SKM-1 treated with dmso at 0.1 percent for 144 hours (cell line): Measurements from ENCODE around the gene TAS1R1.
"Not testable (repeated sequence)": the region's sequence is repeated elsewhere in the genome, so short reads cannot be mapped to it uniquely, and the experiment has no call there.

ENCODE experiments used
- DNase-seq: peaks from one replicate; lab custom pipeline; 2025; ENCODE audit not compliant: unreplicated experiment; lab: John Stamatoyannopoulos, UW

TAS1R1 gene

DNA sequence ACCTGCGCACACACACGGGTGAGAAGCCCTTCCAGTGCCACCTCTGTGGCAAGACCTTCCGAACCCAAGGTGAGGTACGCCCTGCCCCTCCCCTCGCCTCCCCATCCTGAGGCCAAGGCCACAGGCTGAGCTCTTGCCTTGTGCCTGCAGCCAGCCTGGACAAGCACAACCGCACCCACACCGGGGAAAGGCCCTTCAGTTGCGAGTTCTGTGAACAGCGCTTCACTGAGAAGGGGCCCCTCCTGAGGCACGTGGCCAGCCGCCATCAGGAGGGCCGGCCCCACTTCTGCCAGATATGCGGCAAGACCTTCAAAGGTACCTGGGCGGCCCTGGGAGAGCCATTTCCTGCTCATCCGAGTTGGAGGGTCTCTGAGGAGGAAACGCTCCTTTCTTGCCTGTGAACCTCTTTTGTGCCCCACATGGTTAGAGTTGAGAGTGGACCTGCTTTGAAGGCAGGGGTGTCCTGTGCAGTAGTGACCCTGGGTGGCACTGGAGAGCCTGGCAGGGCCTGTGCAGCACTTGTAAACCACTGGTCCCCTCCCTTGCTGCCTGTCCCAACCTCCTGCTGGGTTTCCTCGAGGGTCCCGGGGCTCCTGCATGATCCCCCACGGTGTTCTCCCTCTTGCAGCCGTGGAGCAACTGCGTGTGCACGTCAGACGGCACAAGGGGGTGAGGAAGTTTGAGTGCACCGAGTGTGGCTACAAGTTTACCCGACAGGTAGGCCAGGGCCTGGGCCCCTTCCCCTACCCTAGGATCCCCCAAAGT lies 33.2 kb downstream of the TAS1R1 start:
- DNase-seq = no peak

DNA sequence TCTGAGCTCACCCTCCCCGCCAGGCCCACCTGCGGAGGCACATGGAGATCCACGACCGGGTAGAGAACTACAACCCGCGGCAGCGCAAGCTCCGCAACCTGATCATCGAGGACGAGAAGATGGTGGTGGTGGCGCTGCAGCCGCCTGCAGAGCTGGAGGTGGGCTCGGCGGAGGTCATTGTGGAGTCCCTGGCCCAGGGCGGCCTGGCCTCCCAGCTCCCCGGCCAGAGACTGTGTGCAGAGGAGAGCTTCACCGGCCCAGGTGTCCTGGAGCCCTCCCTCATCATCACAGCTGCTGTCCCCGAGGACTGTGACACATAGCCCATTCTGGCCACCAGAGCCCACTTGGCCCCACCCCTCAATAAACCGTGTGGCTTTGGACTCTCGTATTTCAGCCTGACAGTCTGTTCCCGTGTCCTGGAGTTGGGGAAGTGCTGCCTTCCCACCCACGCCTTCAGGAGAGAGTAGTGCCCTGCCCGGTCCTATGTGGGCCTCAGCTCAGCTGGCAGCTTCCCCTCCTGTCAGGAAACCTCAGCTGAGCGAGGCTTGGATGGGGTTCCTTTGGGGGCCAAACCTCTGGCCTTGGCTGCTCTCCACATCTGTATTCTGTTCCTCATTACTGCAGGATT lies 33.9 kb downstream of the TAS1R1 start:
- DNase-seq = no peak

DNA sequence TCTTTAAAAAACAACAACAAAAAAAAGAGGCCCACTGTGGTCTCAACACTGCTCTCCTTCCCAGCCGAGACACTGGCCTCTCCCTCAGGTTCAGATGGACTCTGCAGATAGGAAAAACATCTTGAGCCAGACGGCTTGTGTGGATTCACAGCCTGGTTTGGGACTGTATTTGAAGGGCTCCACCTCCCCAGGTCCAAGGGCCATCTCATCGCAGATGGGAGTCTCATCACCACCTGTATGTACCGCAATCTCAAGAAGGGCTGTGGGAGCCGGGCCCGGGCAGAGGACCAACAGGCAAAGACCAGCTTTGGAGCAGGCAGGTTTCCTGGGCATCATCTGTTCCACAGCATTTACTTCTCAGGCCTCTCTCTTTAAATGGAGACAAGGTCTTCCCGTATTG lies 34.9 kb downstream of the TAS1R1 start:
- DNase-seq = no peak

DNA sequence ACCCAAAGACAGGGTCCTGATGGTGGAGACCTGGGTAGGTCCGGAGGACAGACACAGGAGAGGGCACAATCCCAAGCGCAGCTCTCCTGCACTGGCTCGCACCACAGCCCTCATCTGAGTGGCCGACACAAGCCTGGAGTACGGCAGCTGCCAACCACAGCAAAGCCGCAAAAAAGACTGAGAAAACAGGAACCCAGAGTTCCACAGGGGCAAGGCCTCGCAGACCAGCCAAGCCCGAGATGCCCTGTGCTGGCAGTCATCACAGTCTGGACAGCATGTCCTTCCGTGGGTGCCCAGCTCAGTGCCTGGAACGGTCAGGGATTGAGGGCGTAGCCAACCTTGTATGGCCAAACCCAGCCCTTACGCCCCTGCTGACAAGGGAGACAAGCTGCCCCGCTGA lies 36.1 kb downstream of the TAS1R1 start:
- DNase-seq = no peak

DNA sequence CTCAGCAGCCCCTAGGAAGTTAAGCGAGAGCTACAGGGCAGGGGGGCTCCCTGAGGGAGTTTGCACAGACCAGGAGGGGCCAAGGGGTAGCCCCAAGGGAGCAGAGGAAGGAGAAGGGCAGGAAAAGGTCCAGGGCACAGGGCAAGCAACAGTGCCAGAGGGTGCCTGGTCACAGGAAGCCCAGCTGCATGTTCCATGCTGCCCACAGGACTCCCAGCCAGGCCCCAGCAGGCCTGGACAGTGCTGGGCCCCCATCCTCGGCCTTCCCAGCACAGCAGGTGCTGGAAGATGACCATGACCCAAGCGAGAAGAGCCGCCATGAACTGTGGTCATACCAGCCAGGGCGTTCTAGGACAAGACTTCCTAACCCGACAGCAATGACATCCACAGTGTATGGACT lies 36.5 kb downstream of the TAS1R1 start:
- no peak for DNase-seq

DNA sequence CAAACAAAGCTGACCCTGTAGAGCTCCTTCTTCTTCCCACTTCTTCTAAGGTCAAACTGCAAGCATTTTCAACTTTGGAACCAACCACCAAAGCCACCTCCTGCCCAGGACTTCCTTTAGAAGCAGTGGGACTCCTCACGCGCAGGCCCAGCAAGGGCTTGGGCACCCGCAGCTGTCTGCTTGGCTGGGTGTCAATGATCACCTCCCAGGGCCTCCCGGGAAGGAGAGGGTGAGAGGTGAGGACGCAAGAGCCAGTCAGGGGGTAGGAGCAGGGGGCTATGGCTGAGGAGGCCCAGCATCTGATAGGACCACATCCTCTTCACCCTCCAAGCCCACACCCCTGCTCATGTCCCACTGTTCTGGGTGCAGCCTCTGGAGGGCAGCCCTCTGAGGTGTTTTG lies 37.3 kb downstream of the TAS1R1 start:
- DNase-seq = no peak

DNA sequence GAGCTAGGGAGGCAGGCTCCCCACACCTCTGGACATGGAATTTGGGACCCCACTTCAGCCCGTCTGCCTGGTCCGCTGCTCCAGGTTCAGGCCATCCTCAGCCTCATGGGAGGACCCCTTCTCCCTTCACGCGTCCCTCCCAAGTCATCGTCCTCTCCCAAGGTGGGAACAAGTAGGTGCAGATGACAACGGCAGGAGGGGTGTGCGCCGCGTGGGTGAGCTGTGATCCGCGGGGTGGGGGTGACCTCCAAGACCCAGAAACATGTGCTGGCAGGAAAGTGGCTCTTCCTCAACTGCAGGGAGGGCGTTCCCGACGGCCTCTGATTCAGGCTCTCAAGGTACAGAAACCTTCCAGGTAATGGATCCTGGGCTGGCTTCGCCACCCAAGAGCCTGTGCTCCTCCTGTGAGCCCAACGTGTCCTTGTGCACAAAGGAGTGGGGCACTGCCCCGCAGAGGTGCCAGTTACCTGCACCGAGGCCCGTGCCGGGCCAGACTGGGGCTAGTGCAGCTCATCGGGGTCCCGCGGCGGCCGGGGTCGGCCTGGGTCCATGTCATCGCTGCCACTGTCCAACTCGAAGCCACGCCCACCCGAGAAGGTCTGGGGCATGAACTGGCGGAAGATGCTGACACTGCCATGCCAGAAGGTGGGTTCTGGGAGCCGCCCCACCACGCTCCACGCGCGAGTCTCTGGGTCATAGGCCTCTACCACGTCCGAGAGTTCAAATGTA lies 37.9 kb downstream of the TAS1R1 start:
- no peak for DNase-seq

DNA sequence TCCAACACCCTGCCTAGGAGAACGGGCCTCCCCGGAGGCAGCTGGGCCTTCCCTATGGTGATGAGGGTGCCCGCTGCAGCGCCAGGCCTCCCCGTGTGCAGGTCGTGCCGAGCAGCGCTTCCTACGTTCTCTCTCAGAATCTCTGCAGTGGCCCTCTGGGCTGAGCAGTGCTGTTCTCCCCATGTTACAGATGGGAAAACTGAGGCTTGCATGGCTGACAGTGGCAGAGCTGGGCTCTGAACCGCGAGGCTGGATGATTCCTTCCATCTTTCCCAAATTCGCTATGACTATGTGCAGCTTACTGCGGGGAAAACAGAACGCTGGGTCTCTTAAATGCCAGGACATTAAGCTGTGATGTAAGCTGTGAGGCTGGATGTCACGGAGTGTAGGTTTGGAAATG lies 38.7 kb downstream of the TAS1R1 start:
- DNase-seq = no peak

DNA sequence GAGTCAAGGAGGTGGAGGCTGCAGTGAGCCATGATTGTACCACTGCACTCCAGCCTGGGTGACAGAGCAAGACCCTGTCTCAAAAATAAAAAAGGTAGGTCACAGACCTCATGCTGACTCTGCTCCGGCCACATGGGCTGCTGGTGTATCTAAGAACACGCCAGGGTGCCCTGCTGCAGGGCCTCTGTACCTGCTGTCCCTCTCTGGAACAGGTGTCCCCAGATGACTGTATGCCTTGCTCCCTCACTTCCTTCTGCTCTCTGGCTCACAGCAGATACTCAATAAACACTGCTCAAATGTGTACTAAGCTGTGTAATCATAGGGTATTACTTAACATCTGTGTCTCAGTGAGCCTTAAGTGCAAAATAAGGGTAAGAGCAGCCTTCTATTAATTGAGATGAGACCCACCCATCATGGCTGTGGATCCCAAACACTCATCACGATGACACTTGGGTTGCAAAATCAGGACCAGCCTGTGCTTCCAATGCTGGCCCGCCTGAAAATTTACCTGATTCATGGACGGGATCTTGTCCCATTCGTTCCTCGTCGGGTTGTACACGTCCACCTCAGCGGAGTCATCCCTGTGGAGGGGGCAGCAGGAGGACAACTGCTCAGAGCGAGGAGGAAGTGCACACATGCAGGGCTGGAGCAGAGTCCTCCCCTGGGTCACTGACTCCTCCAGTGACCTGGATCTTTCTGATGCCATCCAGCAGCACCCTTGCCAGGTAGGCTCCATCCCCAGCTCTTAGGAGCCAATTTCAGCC lies 40.1 kb downstream of the TAS1R1 start:
- DNase-seq = no peak

DNA sequence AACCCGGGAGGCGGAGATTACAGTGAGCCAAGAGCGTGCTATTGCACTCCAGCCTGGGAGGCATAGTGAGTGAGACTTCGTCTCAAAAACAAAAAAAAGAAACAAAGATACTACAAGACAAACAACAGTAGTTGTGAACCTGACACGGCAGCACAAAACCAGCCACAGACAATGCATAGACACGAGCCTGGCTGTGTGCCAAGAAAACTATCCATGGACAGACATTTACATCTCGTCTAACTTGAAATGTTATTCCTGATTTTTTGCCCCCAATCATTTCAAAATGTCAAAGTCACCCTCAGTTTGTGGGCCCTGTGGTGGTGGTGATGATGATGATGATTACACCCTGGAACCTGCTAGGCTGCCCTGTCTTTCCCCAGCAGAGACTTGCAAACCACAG lies 41.2 kb downstream of the TAS1R1 start:
- no peak for DNase-seq

DNA sequence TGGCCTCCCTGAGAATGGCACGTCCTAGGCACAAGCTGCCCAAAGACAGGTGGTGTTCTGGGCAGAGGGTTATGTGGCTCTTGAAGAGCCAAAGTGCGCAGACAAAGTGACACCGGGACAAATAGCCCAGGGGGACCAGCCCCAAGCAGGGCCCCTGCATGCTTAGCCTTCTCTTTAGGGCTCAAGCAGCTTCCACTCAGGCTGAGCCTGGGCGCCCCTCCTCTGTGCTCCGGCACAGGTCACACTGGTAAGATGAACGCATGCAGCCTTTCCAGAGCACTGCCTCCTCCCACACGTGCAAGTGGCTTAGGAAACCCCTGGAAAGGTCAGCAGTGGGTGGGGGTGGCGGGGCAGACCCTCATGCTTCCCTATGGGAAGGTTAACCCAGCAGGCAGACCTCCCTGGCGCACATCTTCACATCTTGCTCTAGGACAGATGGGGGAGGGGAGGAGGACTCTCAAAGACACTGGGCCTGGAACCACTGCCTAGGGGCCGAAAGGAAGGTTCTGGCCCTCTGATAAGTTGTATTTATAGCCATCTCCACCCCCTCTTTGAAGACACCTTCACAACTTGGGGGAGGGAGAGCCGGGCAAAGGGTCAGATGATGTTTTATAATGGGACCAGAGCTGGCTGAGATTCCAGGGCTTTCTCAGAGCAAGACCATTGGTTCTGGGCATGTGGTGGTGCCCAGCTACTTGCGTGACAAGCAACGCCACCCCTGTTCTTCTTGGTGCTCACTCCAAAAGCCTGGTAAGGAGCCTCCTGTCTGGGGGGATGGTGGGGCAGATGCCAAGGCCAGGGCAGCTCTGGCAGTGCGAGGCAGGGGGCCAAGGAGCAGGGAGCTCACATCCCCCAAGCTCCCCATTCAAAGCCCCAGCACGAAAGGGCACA lies 42.0 kb downstream of the TAS1R1 start:
- DNase-seq = no peak

DNA sequence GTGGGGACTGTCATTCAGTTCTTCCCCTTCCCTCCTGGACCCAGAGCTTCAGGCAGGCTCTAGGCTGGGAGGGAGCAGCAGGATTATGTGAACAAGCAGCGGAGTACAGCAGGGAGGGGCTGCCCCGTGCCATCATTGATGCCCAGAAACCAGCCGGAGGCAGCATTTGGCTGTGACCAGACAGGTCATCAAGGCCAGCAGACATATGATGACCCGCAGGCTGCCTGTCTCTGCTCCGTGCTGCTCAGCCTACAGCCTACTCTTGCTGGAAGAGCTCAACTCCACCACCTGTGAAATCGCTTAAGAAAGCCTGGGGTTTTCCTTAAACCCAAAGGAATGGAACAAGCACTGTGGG lies 42.6 kb downstream of the TAS1R1 start:
- no peak for DNase-seq

DNA sequence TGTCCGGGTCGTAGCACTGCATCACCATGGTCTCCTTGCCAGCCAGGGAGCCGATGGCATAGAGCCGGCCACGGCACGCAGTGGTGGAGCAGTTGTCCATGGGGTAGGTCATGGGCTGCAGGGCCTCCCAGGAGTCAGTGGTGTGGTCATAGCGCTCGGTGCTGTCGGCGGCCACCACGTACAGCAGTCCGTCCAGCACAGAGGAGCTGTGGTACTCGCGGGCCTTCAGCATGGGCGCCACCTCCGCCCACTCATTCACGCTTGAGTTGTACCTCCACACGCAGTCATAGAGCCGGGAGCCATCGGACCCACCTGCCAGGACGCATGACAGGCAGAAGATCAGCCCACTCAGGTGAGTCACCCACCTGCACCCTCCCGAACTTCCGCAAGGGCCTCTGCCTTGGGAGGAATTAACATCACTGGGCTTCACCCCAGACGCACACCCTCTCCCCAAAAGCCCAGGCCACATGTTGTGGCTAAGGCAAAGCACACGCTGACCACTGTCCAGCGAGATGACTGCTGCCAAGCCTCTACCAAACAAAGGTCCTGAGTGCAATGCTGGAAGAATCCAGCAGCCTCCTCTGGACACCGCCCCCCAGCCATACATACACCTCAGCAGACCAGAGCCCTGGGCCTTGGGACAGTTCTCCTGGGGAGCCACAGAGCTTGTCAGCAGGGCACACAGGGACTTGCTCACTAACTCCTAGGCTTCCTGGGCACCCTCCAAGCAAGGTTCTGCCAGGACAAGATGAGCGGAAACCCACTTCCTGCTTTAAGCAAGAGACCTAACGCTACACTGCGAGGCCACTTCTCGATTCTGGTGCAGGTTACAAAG lies 44.3 kb downstream of the TAS1R1 start:
- peak; percentile 86 for DNase-seq

DNA sequence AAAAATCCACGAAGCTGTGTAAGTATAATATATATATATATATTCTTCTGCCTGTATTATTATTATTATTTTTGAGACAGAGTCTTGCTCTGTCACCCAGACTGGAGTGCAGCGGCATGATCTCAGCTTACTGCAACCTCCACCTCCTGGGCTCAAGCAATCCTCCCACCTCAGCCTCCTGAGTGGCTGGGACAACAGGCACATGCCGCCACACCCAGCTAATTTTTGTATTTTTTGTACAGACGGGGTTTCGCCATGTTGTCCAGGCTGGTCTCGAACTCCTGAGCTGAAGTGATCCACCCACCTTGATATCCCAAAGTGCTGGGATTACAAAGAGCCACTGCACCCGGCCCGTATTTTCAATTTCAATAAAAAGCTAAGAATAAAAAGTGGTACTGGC lies 44.9 kb downstream of the TAS1R1 start:
- DNase-seq = not testable (repeated sequence)

DNA sequence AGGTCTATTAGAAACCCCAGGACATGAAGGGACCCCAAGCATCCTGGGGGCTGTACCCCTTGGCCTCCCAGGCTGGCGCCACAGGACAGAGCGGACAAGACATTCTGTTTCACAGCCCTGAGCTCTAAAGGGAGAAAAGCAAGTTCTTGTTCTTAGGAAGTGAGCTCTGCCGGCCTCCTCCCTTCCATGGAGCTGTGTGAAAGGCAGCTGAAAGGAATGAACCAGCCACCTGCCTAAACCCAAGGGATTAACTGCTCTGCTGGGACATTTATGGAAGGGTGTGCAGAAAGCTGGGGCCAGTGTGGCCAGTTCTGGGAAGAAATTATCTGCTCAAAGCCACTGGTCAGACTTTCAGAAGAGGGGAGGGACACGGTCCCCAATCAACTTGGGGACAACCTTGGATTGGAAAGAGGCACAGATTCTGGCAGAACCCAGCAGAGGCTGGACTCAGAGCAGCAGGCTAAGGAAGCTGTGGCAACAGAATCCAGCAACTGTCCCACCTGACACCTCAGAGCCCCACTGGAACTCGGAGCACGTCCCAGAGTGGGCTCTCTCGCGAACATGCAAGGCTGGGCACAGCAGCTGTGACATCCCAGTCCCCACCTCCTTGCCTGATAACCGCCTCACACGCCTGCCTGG lies 45.4 kb downstream of the TAS1R1 start:
- DNase-seq = no peak

DNA sequence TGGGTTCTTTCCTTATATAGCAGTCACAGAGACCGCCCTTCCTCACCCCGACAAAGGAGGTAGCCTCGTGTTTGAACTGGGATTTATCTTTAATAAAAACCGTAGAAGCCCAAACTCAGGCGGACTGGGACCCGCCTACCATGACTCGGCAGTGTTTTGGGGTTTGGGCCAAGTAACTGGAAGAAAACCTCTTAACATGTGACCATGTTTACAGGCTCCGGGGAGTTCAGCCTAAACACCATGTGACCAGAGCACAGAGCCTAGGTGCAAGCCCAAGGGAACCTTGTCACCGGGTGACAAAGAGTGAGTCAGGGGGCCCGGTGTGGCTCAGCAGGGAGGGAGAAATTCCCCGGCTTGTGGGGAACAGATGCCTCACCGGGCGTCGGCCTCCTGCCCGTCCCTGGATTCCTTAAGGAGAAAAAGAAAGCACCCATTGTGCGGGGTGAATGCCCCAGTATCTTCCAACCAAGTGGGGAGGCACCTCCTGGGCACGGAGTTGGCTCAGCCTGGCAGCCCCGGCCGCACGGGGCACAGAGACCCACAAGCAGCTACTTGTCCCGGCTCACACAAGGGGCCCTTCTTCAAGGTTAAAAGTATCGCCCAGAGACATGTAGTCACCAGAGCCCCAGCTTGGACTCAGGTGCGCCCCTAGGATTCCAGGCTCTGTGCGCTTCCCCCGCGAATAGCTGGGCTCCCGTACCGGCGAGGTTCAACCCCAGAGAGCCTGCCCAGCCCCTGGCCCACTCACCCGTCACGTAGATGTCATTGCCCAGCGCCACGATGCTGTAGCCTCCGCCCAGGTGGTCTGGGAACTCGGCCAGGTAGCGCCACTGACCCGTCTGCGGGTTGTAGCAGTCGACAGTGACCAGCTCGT lies 46.2 kb downstream of the TAS1R1 start:
- peak; percentile 71 for DNase-seq

DNA sequence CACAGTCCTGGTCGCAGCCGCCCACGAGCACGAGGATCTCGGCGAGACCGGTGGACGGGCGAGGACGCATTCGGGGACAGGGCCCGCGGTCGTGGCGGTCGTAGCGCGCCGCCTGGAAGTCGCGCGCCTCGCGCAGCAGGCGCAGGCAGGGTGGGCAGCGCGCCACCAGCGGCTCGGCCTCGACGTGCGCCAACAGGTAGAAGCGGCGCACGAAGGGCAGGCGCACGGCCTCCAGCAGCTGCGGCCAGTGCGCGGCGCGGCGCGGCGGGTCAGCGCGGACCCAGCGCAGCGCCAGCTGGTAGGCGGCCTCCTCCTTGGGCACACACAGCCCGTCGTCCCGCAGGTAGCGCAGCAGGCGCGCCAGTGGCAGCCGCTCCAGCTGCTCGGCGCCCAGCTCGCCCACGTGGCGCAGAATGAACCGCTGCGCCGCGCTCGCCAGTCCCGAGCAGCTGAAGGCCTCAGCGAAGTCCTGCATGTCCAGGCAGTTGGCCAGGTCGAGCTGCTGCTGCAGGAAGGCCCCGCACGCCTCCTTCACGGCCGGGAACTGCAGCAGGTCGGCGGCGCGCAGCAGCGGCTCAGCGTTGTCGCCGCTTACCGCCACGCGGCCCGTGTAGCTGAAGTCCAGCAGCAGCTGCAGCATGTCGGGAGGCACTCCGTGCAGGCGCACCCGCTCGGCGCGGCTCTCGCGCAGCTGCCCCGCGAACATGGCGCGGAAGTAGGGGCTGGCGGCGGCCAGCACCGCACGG lies 47.0 kb downstream of the TAS1R1 start:
- no peak for DNase-seq
